ENCODE measurements around the gene ASCL5.

ASCL5 gene

GRCh38 chr1:201088395-201088794, 38.6 kb downstream of the ASCL5 start:
- H3K27ac ChIP-seq, result no peak overlapping the region
- TF ChIP-seq CTCF (IDR thresholded peaks at IDR 0.05), result no peak
- H3K4me3 ChIP-seq, result no peak overlapping the region
- no peak for DNase-seq (ENCODE audit: low spot score)

- Histone ChIP-seq H3K4me3 (no peak overlapping the region), H3K27ac (no peak overlapping the region)
- no peak for TF ChIP-seq CTCF (IDR thresholded peaks at IDR 0.05)
- DNase-seq (ENCODE audit: low spot score), result no peak
Measured at GRCh38 chr1:201085902-201086735, 40.9 kb downstream of the ASCL5 start.

GRCh38 chr1:201084295-201084694, 42.7 kb downstream of the ASCL5 start:
- TF ChIP-seq CTCF (IDR thresholded peaks at IDR 0.05), result no peak
- Histone ChIP-seq H3K4me3 (no peak overlapping the region), H3K27ac (no peak overlapping the region)
- no peak for DNase-seq (ENCODE audit: low spot score)

GRCh38 chr1:201083741-201084140, 43.2 kb downstream of the ASCL5 start:
- Histone ChIP-seq H3K4me3 (no peak overlapping the region), H3K27ac (no peak overlapping the region)
- DNase-seq (ENCODE audit: low spot score), result no peak
- no peak for TF ChIP-seq CTCF (IDR thresholded peaks at IDR 0.05)

- H3K4me3 ChIP-seq, result no peak overlapping the region
- H3K27ac ChIP-seq, result no peak overlapping the region
- DNase-seq (ENCODE audit: low spot score), result no peak
- no peak for TF ChIP-seq CTCF (IDR thresholded peaks at IDR 0.05)
Measured at GRCh38 chr1:201080135-201080534, 46.8 kb downstream of the ASCL5 start.

- H3K4me3 ChIP-seq, result no peak overlapping the region
- no peak for DNase-seq (ENCODE audit: low spot score)
- TF ChIP-seq CTCF (IDR thresholded peaks at IDR 0.05), result no peak
- no peak overlapping the region for H3K27ac ChIP-seq
Measured at GRCh38 chr1:201077736-201078135, 49.2 kb downstream of the ASCL5 start.

- no peak for TF ChIP-seq CTCF (IDR thresholded peaks at IDR 0.05)
- DNase-seq (ENCODE audit: low spot score), result no peak
- Histone ChIP-seq H3K4me3 (no peak overlapping the region), H3K27ac (no peak overlapping the region)
Measured at GRCh38 chr1:201077116-201077515, 49.9 kb downstream of the ASCL5 start.

All from coronary artery (tissue), 2 donors.